Kidney (tissue), 14 donors: ENCODE data around the gene NR2F1-AS1. TPM values are rescaled to one million over a fixed set of nuclear protein-coding genes. Genes with fewer than 3 reads are reported as not detected.
A peak's percentile ranks its signal among the peaks of the same experiment; 100 is the strongest.

ENCODE experiments used
- DNase-seq, 5 donors: peaks; one replicate each; pipeline ENCODE4 v3.0.0-alpha.2; 2013 to 2020
- FAIRE-seq: peaks from 2 replicates; lab custom pipeline; 2012; peaks lifted over from hg19 to GRCh38; lab: Jason Lieb, UNC
- H3K27ac ChIP-seq, 2 donors: one replicate each; pipeline ENCODE4 v1.7.0; 2013; ENCODE audit warnings: low read depth in 2 of 2, low read length in 2 of 2, inconsistent platforms in 1 of 2
- H3K27me3 ChIP-seq: one replicate; pipeline ENCODE4 v1.7.1; 2013; ENCODE audit warnings: low read length, inconsistent platforms; ENCODE audit not compliant: control insufficient read depth, insufficient read depth
- H3K36me3 ChIP-seq, 3 donors: one replicate each; pipeline versions ENCODE4 v1.7.0 to v1.7.1; 2013; ENCODE audit warnings: low read length in 3 of 3, control low read depth in 1 of 3, inconsistent platforms in 1 of 3; ENCODE audit not compliant: insufficient read depth in 3 of 3, control insufficient read depth in 2 of 3
- H3K4me1 ChIP-seq, 3 donors: one replicate each; pipeline versions ENCODE4 v1.7.0 to v1.7.1; 2013; ENCODE audit warnings: low read length in 3 of 3, inconsistent platforms in 1 of 3, low read depth in 1 of 3; ENCODE audit not compliant: control insufficient read depth in 2 of 3, insufficient read depth in 2 of 3
- H3K4me3 ChIP-seq, 3 donors: one replicate each; pipeline versions ENCODE4 v1.7.0 to v1.8.1; 2013; ENCODE audit warnings: low read length in 3 of 3, control low read depth in 1 of 3, inconsistent platforms in 1 of 3
- H3K9ac ChIP-seq, 3 donors: one replicate each; pipeline versions ENCODE4 v1.7.0 to v1.7.1; 2013; ENCODE audit warnings: low read length in 3 of 3, control low read depth in 1 of 3, inconsistent platforms in 1 of 3
- H3K9me3 ChIP-seq, 3 donors: one replicate each; pipeline versions ENCODE4 v1.7.0 to v1.7.1; 2013; ENCODE audit warnings: low read length in 3 of 3, control low read depth in 1 of 3, inconsistent platforms in 1 of 3; ENCODE audit not compliant: control insufficient read depth in 2 of 3, insufficient read depth in 1 of 3
- intact Hi-C: fragments of 100-400 bp; cut with DNase I; formaldehyde crosslinking; loops from one replicate; pipeline ENCODE4 v1.11.1; 2022
- polyA plus RNA-seq: library from polyadenylated mRNA; stranded (reverse); fragments of 350-450 nt; fragmentation: Illumina TruSeq; extraction: RNeasy Lipid Tissue Mini Kit (QIAGEN cat#74804); gene quantifications from one replicate; pipeline ENCODE4 v1.2.3, GENCODE V29; 2014; ENCODE audit warnings: low read depth, low replicate concordance; ENCODE audit not compliant: insufficient read depth
- total RNA-seq: library from RNA; stranded (reverse); fragmentation: NEBNext Ultra II Directional; extraction: Animal tissue kit (Norgen Biotek cat#: 25700); gene quantifications from one replicate; pipeline ENCODE4 v1.2.1, GENCODE V29; 2021
- TF ChIP-seq, protein P1 (sequence below): IDR thresholded peaks from 3 replicates; pipeline ENCODE4 v1.5.1; 2012; ENCODE audit warnings: mild to moderate bottlenecking, moderate library complexity, borderline replicate concordance; ENCODE audit not compliant: insufficient read depth; ENCODE audit errors: extremely low read depth
- donor health status: control.
- donor health status: control.
- donor health status: control.
- donor health status: control.
- donor health status: control.
- donor health status: DM: yes; HTN: yes; CAD: no.
- donor health status: Normal renal cell carcinoma (clear cell type).

Gene NR2F1-AS1
- total and polyA plus RNA-seq, 2 donors from 2014 or later, result 13.0 to 16.0 TPM

DNA sequence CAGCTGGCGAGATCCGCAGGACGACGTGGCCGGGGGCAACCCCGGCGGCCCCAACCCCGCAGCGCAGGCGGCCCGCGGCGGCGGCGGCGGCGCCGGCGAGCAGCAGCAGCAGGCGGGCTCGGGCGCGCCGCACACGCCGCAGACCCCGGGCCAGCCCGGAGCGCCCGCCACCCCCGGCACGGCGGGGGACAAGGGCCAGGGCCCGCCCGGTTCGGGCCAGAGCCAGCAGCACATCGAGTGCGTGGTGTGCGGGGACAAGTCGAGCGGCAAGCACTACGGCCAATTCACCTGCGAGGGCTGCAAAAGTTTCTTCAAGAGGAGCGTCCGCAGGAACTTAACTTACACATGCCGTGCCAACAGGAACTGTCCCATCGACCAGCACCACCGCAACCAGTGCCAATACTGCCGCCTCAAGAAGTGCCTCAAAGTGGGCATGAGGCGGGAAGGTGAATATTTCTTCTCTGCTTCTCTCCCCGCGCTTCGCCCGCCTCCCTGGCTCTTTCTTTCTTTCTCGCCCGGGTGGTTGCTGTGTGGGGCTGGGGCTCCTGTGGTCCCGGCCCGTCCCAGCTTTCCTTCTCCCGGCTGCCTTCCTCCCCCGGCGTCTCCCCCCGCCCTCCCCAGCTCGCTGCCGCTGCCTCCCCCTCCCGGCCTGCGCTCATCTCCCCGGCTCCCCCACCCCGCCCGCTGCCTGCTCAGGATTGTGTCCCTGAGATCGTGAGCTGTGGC, 4.2 kb upstream of the NR2F1-AS1 start:
- FAIRE-seq (no peak), DNase-seq (peak; percentile 47 to 61 (median 58))
- Histone ChIP-seq H3K27me3 (no peaks in the 10 kb centered on the region), H3K9ac (peak overlapping the region; percentile 74 to 98 (median 87)), H3K36me3 (peaks cover 0 to 3% (median 0%) of the 10 kb centered on the region in 3 donors), H3K27ac (peak overlapping the region; percentile 80 to 86), H3K4me3 (peak overlapping the region; percentile 76 to 97 (median 85)), H3K4me1 (peaks cover 0 to 5% (median 3%) of the 10 kb centered on the region in 3 donors), H3K9me3 (no peaks in the 10 kb centered on the region)
- intact Hi-C loops, result no loop called here
- TF ChIP-seq, protein P1, sequence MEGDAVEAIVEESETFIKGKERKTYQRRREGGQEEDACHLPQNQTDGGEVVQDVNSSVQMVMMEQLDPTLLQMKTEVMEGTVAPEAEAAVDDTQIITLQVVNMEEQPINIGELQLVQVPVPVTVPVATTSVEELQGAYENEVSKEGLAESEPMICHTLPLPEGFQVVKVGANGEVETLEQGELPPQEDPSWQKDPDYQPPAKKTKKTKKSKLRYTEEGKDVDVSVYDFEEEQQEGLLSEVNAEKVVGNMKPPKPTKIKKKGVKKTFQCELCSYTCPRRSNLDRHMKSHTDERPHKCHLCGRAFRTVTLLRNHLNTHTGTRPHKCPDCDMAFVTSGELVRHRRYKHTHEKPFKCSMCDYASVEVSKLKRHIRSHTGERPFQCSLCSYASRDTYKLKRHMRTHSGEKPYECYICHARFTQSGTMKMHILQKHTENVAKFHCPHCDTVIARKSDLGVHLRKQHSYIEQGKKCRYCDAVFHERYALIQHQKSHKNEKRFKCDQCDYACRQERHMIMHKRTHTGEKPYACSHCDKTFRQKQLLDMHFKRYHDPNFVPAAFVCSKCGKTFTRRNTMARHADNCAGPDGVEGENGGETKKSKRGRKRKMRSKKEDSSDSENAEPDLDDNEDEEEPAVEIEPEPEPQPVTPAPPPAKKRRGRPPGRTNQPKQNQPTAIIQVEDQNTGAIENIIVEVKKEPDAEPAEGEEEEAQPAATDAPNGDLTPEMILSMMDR, result no peak

DNA sequence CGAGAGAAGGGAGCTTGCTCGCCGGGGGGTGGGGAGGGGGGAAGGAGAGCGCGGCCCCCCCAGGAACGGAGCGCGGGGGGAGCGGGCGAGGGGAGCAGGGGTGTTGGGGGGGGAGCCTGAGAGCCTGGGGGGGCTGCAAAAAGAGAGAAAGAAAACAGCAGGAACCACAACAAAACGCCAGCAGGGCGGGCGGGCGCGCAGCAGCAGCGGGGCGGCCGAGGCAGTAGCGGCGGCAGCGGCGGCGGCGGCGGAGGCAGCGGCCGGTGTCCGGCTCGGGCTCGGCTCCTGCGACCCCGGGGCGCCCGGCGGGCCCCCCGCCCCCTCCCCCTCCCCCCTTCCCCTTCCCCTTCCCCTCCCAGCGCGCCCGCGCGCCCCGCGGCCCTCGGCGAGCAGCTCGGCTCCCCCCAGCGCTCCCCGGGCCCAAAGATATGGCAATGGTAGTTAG, 3.6 kb upstream of the NR2F1-AS1 start:
- no peaks in the 10 kb centered on the region for H3K9me3 ChIP-seq
- no peaks in the 10 kb centered on the region for H3K27me3 ChIP-seq
- intact Hi-C loops, result no loop called here
- FAIRE-seq (no peak), DNase-seq (peak; percentile 8 to 74 (median 34))
- peaks cover 0 to 3% (median 0%) of the 10 kb centered on the region in 3 donors for H3K36me3 ChIP-seq
- no peak overlapping the region for H3K9ac ChIP-seq
- TF ChIP-seq, protein P1, result no peak
- H3K27ac ChIP-seq, result peak overlapping the region; percentile 22 to 37
- no peak overlapping the region for H3K4me3 ChIP-seq
- H3K4me1 ChIP-seq, result peaks cover 0 to 5% (median 3%) of the 10 kb centered on the region in 3 donors

DNA sequence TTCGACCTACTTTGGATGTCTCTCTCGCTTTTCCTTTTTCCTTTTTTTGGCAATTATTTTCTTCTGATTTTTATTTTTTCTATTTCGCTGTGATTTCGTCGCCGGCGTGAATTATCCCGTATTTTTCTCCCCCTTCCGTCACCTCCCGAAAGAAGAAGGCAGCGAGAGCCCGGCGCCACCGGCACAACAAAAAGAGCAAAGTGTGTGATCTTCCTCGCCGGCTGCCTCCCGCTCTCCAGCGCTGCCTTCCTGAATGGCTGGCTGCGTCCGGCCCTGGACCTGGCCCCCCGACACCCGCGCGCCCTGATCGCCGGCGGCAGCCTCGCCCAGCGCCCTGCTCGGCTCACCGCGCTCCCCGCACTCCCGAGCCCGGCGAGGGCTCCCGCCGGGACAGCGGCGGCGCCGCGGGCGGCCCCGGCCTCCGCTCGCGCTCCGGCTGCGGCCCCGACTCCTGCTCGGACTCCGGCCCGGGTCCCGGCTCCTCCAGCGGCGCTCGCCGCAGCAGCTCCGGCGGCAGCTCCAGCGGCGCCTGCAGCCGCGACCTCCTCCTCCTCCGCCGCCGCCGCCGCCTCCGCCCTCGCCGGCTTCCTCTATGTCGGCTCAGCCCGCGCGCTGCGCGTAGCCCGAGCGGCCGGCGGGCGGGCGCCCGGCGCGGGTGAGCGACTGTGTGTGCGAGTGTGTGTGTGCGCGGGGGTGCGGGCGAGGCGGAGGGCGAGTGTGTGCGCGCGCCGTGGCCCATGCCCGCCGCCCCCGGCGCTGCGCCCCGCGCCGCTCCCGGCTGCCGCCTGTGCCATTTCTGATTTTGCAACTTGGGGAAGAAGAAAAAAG, 3.0 kb upstream of the NR2F1-AS1 start:
- Histone ChIP-seq H3K9ac (peak overlapping the region; percentile 72 to 91 (median 73)), H3K4me1 (peaks cover 0 to 5% (median 2%) of the 10 kb centered on the region in 3 donors), H3K9me3 (no peaks in the 10 kb centered on the region), H3K27me3 (no peaks in the 10 kb centered on the region), H3K27ac (peak overlapping the region; percentile 68 to 83), H3K4me3 (peak overlapping the region; percentile 65 to 90 (median 84)), H3K36me3 (peaks cover 0 to 3% (median 0%) of the 10 kb centered on the region in 3 donors)
- TF ChIP-seq, protein P1, result no peak
- DNase-seq, result peak; percentile 14 to 74 (median 56)
- intact Hi-C loops, result no loop called here
- FAIRE-seq, result no peak
